HG03139 (cell line): ENCODE measurements around the gene SLC5A9.
"Not testable (repeated sequence)": the region's sequence is repeated elsewhere in the genome, so short reads cannot be mapped to it uniquely, and the experiment has no call there.

Experiments
- ATAC-seq: cut with Tn5 transposase; IDR thresholded peaks from one replicate; pipeline ENCODE4 v1.9.1; 2021; ENCODE audit not compliant: unreplicated experiment

Gene SLC5A9

GRCh38 chr1:48236716-48237470 lies 14.4 kb downstream of the SLC5A9 start:
- no peak for ATAC-seq

GRCh38 chr1:48242141-48242736 lies 19.7 kb downstream of the SLC5A9 start:
- ATAC-seq, result no peak

DNA sequence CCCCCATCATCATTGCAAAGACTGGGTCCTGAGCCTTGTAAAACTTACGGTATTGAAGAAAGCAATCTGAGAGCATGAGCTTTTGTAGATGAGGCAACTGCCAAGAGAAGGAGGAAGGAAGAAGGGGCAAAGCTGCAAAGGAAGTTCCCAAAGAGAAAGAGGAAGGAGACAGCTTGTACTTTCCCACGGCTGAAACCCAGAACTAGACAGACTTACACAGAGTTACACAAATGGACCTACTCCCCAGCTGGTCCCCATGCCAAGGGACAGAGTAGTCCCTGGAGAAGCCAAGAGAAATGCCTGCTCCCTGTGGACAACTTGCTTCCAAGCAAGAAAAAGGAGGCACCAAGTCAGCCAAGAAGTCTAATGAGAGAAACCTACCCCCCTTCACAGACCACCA lies 22.6 kb downstream of the SLC5A9 start:
- ATAC-seq, result no peak

- ATAC-seq, result no peak
These were observed 24.2 kb downstream of the SLC5A9 start for GRCh38 chr1:48246727-48247126.

DNA sequence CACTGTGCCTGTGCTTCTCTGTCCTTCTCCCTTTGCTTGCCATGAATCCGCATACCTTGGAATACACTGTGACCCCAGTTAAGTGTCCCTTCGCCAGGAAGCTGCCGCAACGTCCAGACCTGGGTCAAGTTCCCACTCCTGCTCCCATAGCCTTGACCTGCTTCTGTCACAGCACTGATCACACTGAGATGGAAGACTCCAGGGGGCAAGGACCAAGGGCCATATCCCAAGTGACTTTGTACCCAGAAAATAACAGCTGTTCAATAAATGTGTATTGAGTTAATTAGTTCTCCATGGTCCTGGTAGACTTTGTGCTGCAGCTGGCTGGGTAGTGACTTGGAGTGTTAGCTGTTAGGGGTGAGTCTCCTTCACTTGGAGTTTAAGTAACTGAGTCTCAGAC lies 25.8 kb downstream of the SLC5A9 start:
- no peak for ATAC-seq

- no peak for ATAC-seq
These were observed 27.4 kb downstream of the SLC5A9 start for GRCh38 chr1:48249868-48250267.

DNA sequence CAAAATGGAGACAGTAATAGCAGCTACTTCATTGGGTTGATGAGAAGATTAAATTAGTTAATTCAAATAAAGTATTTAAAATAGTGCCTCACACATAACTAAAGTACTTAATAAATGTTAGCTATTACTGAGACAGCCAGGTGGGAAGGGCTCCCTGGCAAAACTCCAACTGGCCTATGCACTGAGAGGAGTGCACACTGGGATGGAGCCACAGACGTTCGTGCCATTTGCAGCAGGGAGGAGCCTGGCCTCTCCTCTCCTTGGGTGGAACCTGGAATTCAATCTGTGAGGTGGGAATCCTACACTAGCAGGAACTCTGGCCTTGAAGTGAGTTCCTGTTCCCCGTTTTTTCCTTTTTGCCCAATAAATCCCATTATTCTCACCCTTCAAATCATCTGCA lies 28.1 kb downstream of the SLC5A9 start:
- no peak for ATAC-seq

DNA sequence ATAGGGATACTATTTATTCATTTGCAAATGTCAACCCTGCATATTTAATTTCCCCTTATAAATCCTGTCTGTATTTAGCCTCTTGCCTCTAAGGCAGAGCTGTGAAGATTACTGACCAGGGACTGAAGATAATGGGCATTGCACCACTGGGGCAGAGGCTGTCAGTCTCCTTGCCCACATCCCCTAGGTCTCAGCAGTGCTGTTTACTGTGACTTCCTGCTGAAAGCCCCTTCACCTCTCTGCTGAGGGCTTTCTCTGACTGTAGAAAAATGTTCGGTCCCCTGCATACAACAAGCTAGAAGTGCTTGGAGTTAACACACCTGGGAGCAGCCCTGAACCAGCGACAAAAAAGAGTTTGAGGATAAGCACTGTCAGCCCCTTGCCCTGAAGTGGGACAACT lies 28.8 kb downstream of the SLC5A9 start:
- ATAC-seq, result no peak

DNA sequence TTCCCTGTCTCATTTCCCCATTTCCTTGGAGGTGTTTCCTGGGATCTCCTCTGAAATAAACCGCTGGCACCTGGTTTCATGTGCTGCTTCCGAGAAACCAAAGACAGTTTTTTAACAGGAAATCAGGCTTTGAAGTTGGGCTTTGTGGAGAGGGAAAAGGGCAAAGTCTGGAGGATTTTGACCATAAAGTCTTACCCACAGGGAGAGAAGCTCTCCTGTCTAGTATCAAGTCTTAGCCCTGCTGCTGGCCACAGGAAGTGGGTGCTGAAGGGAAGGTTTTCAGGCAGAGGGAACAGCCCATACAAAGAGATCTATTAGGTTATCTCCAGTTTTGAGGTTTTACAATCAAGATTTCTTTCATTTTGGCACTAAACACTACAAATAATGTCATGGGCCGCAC lies 29.3 kb downstream of the SLC5A9 start:
- ATAC-seq, result no peak

DNA sequence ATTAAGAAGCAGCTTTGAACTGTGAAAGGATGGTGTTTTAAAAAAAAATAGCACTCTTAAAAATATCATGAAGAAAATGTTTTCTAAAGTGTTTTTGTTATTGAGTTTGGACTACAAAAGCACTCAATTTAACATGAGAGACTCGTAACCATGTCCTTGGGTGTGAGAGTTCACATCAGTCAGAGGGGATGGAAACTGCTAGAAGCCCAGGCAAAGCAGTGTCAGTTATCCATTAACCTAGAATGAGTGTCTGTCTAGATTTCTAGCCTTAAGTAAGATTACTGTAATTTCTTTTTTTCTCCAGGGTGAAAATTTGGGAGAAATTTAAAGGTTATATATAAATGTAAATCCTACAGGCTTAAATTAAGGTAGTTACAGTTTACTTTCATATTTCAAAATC lies 31.7 kb downstream of the SLC5A9 start:
- ATAC-seq, result no peak

DNA sequence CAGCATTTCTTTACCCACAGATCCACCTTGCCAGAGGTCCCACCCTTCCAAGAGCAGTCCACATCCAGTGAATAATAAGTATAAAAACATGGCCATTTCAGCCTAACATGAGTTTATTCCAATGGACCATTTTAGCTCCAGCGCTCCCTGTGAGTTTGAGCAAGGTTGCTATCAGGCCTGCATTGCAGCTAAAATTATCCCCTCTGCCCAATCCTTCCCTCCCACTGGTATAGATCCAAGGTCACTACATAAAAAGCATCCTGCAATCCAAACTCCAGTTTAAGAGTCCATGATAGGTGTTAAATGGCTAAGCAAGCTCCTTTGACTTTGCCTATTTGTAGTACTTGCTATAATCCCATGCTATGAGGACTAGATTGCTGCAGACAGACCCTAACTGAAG lies 35.6 kb downstream of the SLC5A9 start:
- no peak for ATAC-seq

DNA sequence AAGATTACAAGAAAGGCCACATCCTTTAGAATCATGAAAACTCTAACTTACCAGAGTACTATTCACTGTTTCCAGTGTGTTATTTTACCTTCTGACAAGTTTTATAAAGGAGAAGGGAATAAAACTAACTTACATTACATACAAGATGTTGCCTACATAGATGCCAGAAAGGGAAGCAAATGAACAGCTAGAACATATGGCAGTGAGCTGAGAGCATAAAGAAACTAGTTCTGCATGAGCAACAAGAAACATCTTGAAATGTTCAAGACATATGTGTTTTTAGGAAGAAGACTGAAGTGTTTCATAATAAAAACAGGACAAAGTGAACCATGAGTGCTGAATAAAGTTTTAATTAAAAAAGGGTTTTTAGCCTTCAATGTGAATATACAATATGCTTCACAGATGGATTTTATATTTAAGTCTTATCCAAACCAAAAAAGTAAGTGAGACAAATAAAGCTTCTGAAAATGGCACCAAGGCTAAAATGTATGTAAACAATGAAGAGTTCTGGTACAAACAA lies 39.4 kb downstream of the SLC5A9 start:
- no peak for ATAC-seq

DNA sequence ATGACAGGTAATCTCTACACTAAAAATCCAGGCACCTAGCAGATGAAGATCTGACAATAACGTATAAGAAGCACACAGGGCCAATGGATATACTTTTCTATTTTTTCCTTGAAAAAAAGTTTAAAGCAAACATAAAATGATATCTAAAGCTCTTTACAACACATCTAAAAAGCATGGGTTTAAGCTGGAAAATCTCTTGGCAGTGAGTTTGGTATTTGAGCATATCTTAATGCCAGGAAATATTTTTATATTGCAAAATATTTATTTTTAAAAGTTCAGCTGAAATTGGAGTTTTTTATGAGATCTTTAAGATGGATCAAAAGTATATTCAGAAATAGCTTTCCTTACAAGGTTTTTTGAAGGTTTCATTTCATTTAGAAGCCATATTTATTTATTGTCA lies 40.5 kb downstream of the SLC5A9 start:
- ATAC-seq, result no peak

- no peak for ATAC-seq
These were observed 44.1 kb downstream of the SLC5A9 start for GRCh38 chr1:48266576-48266975.

DNA sequence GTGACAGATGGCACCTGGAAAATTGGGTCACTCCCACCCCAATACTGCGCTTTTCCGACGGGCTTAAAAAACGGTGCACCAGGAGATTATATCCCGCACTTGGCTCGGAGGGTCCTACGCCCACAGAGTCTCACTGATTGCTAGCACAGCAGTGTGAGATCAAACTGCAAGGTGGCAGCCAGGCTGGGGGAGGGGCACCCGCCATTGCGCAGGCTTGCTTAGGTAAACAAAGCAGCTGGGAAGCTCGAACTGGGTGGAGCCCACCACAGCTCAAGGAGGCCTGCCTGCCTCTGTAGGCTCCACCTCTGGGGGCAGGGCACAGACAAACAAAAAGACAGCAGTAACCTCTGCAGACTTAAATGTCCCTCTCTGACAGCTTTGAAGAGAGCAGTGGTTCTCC lies 54.9 kb downstream of the SLC5A9 start:
- ATAC-seq, result not testable (repeated sequence)

DNA sequence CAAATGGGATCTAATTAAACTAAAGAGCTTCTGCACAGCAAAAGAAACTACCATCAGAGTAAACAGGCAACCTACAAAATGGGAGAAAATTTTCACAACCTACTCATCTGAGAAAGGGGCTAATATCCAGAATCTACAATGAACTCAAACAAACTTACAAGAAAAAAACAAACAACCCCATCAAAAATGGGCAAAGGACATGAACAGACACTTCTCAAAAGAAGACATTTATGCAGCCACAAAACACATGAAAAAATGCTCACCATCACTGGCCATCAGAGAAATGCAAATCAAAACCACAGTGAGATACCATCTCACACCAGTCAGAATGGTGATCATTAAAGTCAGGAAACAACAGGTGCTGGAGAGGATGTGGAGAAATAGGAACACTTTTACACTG lies 59.8 kb downstream of the SLC5A9 start:
- ATAC-seq, result not testable (repeated sequence)

DNA sequence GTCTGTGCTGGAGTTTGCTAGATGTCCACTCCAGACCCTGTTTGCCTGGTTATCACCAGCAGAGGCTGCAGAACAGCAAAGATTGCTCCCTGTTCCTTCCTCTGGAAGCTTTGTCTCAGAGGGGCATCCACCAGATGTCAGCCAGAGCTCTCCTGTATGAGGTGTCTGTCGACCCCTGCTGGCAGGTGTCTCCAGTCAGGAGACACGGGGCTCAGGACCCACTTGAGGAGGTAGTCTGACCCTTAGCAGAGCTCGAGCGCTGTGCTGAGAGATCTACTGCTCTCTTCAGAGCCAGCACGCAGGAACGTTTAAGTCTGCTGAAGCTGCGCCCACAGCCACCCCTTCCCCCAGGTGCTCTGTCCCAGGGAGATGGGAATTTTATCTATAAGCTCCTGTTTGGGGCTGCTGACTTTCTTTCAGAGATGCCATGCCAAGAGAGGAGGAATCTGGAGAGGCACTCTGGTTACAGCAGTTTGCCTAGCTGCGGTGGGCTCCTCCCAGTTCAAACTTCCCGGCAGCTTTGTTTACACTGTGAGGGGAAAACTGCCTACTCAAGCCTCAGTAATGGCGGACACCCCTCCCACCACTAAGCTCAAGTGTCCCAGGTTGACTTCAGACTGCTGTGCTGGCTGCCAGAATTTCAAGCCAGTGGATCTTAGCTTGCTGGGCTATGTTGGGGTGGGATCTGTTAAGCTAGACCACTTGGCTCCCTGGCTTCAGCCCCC lies 62.3 kb downstream of the SLC5A9 start:
- ATAC-seq, result not testable (repeated sequence)

GRCh38 chr1:48285525-48285924 lies 63.0 kb downstream of the SLC5A9 start:
- no peak for ATAC-seq

DNA sequence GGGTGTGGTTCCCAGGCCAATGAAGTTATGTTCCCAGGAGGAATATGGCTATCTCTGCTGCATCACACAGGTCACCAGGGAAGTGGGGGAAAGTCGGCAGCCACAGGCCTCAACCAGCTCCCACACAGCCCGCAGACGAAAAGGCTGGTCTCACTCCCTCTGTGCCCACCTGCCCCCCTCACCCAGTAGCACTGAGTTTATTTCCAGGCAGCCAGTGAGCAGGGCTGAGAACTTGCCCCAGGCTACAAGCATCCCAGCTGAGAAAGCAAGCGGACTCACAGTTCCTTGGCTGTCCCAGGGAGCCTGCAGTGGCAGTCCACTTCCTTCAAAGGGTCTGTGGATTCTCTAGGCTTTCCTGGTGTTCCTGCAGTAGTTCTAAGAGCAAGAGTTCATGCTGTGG lies 68.9 kb downstream of the SLC5A9 start:
- ATAC-seq, result no peak

- ATAC-seq, result no peak
These were observed 70.2 kb downstream of the SLC5A9 start for GRCh38 chr1:48292706-48293105.

DNA sequence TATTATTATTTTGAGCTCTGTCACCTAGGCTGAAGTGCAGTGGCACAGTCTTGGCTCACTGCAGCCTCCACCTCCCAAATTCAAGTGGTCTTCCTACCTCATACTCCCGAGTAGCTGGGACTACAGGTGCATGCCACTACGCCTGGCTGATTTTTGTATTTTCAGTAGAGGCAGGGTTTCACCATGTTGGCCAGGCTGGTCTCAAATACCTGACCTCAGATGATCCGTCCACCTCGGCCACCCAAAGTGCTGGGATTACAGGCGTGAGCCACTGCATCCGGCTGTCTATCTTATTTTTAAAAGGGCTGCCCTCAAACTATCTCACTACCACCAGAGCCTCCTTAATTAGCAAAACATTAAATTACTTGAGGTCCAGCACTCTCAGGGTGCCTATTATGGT lies 71.6 kb downstream of the SLC5A9 start:
- not testable (repeated sequence) for ATAC-seq

DNA sequence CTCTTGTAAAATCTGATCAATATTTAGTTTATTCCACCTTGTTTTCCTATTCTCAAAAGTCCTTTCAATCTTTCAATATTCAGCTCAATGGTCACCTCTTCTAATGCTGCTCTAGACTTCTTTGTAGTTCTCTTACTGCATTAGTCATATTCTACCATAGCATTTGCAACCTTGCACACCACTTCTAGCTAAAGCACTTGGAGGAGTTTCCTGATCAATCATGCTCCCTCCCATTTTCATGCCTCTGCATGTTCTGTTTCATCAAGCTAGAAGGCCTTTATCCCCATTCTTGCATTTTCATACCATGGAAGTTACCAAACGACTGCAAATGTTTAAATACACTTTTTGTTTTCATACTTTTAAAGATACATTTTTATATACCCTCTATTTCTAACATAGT lies 72.1 kb downstream of the SLC5A9 start:
- ATAC-seq, result no peak
